GM19463 (cell line): ENCODE data around the gene ESPN.
"Not testable (repeated sequence)": the region's sequence is repeated elsewhere in the genome, so short reads cannot be mapped to it uniquely, and the experiment has no call there.

ENCODE experiments used
- ATAC-seq: cut with Tn5 transposase; IDR thresholded peaks from one replicate; pipeline ENCODE4 v1.9.1; 2021; ENCODE audit warnings: mild to moderate bottlenecking, moderate library complexity; ENCODE audit not compliant: unreplicated experiment

ESPN gene

DNA sequence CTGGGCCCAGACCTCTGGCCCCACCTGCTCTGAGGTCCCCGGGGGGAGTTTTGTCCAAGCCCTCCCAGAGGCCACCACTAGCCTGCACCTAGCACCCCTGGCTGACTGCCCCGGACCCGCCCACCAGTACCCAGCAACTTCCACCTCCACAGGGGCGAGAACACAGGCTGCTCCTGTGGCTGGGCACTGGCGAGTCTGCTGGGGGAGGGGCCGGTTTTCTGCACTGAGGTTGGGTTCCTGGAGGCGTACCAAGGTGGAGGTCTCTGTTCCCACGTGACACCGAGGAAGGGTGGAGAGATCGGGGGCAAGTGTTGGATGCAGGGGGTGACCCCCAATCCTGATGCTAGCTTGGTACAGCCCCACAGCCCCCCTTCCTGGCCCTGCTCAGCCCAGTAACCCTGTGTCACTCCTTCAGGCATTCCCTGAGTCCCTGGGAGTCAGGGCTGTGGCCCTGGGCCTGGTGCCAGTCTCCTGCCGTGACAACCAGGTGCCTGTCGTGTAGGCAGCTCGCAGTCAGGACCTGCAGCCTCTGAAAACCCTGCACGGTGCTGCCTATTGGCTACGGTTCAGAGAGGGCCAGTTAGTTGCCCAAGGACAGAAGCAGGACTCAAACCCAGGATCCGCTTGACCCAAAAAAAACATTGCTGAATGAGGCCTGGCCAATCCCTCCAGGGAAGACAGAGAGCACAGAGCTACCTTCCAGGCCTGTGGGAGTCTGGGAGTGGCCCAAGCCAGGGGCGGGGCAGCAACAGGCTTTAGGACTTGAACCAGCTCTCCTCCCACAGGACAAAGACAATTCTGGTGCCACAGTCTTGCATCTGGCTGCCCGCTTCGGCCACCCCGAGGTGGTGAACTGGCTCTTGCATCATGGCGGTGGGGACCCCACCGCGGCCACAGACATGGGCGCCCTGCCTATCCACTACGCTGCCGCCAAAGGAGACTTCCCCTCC, 3.1 kb downstream of the ESPN start:
- no peak for ATAC-seq

DNA sequence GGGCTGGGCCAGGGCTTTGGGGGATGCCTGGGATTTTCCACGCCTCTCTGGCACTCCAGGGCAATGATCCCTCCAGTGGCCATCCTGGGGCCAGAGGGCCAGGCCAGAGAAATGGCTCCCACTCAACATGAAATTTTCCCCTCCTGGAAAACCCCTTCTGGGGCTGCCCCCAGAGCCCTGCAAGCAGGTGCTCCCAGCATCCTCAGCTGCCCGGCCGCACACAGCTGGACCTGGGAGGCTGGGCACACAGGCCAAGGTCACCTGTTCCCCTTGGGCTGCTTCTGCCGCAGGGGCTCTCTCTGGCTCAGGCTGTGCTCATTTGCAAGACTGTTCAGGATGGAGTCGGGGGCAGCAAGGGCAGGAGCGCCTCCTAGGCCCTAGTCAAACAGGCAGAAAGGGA, 3.9 kb downstream of the ESPN start:
- not testable (repeated sequence) for ATAC-seq

DNA sequence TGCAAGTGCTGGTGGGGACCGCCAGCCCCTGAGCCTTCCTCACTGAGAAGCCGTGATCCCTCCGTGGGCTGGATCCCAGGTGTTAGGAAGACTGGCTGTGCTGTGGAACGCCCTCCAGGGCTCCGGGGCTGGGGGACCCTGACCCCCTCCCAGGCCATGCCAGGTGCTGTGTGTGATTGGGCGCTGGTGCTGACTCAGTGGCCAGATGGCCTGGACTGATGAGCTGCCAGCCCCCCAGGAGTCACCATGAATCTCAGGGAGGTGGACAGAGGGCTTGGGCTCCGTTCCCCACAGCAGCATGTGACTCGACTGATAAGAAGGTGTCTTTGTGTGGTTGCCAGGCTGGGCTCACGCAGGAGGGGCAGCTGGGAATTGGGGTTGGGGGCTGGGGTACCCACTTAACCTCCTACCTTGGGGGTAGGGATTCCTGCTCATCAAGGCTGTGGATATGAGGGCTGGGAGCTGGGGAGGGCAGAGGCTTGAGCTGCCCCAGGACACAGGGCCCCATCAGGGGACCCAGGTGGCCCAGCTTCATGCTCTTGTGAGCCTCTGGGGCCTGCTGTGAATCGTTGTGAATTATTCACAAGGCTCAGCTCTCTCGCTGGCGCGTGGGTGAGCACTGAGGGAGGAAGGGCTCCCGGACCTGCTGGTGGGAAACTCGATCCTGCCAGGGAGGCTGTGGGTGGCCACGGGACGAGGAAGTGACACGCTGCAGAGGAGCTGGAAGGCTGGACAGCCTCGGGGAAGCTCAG, 5.3 kb downstream of the ESPN start:
- not testable (repeated sequence) for ATAC-seq

DNA sequence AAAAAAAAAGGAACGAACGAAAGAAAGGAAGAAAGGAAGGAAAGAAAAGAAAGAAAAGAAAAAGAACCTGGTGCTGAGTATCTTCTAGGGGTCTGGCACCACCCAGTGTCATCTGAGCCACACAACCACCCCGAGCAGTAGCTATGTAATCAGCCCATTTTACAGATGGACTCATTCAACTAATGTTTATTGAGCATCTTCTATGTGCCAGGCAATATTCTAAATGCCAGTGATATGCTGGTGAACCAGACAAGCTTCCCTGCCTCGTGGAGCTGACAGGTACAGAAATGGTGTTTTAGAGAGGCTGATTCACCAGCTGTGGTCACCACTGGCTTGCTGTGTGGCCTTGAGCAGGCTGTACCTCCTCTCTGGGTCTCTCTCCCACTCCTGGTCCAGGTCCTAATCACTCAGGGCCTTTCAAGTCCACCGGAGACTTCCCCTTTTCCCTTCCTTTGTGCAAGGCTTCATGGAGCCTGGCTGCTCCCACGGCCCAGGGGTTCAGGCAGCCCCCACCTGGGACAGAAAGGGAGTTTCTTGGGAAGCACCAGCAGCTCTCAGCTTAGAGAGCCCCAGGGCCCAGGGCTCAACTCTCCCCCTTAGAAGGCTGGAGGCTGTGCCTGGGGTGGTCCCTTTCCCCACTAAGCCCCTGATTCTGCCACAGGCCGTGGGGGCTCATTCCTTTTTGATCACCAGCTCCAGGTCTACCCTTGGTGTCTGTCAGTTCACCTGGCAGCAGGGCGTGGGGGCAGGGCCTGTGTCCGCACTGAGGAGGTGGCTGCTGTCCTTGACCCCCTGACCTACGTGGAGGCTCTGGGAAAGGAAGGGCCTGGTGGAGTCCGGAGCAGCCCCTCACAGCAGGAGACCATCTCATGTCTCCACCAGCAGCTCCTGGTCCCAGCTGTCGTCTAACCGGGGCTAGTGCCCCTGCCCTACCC, 7.3 kb downstream of the ESPN start:
- ATAC-seq, result not testable (repeated sequence)

DNA sequence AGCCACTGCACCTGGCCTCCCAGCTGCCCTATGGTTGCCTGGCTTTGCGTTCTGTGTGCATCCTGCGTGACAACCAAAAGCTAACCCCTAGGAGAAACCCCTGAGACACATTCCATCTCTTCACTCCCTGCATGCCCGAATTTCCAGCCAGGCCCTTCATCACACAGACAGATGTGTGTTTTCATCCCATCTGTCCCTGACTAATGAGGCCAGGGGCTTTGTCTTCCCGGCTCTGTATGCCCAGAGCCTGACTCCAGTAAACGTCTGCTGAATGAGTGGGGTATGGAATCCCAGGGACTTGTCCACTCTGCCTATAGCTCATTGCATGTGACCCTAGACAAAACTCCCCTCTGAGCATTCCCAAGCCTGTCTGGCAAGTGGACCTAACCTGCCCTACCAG, 9.6 kb downstream of the ESPN start:
- no peak for ATAC-seq

DNA sequence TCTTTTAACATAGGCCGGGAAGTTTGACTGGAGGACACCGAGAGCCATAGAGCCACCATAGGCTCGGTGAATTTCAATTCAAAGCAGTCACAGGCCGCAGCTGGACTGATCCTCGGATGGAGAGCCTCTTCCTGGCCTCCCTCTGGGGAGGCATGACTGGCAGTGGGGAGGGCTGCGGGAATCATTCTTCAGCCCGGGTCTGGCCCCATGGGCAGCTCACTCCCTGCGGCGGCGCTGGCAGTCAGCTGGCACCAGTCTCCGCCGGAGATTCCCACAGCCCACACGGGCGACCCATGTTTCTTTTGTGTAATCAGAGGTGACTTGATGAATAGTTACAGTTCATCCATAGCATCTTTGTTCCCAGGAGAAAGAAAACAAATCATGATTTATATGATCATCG, 10.6 kb downstream of the ESPN start:
- no peak for ATAC-seq

DNA sequence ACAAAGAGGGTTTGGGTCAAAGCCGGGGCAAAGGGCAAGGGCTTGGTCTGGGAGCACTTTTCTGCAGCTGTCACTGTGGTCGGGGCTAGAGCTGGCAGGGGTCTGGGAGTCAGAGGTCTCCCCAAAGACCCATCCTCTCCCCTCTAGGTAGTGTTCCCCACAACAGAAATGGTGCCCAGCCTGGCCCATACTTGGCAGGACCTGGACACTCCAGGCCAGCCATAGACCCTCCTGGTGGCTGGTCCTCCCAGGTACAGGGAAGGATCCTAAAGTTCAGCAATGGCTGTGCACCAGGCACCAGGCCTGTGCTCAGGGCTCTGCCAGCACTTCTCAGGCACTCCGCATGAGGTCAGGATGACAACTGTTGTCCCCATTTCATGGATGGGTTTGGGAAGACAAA, 11.0 kb downstream of the ESPN start:
- no peak for ATAC-seq

DNA sequence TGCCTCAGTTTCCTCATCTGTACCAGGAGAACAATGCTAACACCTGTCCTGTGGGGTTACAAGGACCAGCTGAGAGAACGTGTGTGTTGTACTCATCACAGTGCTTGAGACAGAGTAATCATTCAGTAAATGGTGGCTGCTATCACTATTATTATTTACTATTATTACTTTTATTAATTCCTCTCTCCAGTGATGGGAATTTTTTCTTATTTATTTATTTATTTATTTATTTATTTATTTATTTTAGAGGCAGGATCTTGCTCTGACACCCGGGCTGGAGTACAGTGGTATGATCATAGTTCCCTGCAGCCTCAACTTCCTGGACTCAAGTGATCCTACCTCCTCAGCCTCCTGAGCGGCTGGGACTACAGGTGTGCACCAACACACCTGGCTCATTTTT, 11.7 kb downstream of the ESPN start:
- ATAC-seq, result not testable (repeated sequence)

DNA sequence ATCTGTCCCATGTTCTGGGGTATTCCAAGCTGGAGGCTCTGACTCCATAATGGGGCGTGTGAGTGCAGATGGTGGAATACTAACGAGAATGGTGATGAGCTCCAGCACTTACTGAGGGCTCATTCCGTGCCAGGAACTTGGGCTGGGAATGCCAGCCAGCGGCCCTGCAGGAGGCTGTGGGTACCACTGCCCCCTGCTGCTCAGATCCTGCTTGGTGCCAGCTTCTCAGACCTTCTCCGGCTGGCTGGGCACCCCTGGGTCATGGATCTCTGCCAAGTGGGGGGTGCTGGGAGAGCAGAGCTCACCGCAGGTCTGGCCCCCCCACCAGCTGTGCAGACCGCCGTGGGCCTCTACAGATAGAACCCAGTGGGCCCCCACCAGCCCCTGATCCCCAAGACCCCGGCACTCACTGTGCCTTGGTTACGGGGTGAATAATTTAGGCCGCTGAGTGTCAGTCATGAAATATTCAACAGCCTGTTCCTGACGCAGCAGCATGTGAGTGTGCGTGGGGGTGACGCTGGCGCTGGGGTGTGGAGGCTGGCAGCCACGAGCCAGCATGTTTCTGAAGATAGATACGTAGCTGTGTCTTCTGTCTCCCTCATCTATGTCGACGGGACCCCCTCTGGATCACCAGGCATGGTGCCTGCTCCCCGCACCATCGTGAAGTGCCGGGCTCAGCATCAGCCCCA, 12.6 kb downstream of the ESPN start:
- not testable (repeated sequence) for ATAC-seq

DNA sequence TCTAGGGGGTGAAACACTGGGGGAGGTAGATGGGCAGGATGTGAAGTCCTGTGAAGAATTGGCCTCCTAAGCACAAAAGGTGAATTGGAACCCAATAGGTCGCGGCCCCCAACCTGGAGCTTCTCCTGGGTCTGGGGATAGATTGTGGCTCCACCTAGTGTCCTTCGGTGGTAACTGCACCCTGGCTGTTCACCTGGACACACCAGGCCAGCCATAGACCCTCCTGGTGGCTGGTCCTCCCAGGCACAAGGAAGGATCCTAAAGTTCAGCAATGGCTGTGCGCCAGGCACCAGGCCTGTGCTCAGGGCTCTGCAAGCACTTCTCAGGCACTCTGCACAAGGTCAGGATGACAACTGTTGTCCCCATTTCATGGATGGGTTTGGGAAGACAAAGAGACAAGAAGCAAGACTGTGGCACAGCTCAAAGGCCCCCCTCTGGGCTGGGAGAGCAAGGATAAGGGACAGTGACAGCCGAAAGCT, 13.5 kb downstream of the ESPN start:
- no peak for ATAC-seq

DNA sequence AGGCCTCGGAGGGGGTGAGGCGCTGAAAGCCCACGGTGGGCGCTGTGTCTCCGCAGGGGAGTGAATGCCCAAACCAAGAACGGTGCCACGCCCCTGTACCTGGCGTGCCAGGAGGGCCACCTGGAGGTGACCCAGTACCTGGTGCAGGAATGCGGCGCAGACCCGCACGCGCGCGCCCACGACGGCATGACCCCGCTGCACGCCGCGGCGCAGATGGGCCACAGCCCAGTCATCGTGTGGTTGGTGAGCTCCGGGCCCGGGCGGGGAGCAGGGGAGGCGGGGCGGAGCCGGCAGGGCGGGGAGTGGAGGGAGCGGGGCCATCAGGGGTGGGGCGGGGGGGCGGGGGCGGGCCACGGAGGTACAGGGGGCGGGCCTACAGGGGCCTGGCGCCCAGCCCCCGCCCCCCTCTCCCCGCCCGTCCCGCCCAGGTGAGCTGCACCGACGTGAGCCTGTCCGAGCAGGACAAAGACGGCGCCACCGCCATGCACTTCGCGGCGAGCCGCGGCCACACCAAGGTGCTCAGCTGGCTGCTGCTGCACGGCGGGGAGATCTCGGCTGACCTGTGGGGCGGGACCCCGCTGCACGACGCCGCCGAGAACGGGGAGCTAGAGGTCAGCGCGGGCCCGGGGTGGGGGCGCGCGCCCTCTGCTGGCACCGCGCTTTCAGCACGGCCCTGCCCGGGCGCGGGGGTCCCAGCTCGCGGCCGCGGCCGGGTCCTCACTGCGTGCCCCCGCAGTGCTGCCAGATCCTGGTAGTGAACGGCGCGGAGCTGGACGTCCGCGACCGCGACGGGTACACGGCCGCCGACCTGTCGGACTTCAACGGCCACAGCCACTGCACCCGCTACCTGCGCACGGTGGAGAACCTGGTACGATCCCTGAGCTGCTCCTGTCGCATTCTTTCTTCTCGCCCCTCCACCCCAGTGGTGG, 15.9 kb downstream of the ESPN start:
- ATAC-seq, result peak; percentile 63

DNA sequence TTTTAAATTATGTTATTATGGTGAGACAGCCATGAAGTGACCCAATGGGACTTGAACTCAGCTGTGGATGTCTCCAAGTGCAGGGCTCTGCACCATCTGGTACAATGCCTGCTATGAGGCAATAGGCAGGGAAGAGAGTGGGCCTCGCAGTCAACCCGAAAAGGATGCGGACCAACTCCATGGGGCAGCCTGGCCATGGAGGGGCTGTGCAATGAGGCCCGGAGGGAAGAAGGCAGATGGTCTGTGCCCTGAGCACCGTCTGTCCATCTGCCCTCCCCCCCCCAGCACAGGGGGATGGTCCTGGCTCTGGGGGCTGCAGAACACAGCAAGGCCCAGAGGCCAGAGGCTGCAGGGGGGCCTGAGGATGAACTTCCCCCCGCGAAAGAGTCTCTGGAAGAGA, 17.0 kb downstream of the ESPN start:
- ATAC-seq, result no peak

DNA sequence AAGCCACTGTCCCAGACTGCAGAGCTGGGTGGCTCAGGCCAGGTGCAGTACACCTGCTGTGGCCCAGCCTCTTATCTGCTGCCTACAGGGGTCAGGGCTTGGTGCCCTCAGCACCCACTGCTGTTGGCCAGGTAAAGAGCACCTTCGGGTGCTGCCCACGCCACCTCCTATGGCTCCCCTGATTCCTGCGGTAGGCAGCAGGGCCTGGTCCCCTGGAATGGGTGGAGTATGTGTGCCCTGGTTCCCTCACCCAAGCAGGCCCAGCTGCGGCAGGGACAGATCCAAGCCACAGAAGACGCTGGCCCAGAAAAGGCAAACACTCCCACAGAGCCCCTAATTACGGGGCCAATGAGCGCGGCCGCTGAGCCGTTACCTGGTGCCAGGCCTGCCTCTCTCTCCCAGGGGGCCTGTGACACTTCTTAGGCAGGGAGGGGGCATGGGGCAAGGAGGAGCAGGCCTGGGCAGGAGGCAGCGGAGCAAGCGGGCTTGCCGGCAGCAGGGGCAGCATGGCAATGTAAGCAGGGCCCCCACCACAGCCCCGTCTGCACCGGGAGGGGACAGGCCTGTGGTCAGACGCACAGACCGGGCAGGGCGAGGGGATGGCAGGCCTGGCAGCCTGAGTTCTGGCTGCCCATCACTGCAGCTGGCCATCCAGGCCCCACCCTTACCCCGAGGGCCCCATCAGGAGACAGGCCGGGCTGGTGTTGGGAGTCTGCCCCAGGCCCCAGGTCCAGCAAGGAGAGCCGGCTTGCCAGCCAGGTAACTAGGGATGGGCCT, 19.0 kb downstream of the ESPN start:
- no peak for ATAC-seq

DNA sequence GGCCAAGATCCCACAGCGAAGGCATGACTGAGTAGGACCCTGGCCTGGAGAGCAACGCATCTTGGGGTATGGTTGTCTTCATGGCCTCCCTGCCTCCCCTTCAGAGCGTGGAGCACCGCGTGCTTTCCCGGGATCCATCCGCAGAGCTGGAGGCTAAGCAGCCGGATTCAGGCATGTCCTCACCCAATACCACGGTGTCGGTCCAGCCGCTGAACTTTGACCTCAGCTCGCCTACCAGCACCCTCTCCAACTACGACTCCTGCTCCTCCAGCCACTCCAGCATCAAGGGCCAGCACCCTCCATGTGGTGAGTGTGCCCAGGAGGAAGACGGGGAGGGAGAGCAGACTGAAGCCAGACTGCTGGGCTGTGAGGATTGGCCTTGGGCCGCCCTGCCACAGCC, 19.8 kb downstream of the ESPN start:
- no peak for ATAC-seq

DNA sequence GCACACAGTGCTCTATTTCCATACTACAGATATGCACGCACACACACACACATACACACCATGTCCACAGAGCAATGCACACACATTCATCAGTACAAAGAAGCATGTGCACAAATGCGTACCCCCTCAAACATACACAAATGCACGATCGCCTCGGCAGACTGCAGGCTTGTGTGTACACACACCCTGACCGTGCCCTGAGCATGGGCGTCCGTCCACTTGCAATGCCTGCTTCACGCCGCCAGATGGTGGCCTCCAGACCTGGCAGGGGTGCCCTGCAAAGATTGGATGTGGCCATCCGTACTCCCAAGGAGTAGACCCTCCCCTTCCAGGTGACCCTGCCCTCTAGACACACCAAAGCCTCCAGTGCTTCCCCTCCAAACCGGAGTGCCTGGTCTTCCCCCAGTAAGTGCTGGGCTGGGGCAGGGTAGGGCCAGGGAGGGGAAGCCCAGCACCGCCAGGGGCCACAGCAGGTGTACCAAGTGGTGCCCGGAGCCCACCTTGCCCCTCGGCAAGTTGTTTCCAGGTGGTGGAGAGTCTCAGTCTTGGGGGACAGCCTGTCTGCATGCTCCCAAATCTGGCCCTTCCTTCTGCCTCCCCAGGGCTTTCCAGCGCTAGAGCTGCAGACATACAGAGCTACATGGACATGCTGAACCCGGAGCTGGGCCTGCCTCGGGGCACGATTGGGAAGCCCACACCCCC, 20.6 kb downstream of the ESPN start:
- no peak for ATAC-seq

DNA sequence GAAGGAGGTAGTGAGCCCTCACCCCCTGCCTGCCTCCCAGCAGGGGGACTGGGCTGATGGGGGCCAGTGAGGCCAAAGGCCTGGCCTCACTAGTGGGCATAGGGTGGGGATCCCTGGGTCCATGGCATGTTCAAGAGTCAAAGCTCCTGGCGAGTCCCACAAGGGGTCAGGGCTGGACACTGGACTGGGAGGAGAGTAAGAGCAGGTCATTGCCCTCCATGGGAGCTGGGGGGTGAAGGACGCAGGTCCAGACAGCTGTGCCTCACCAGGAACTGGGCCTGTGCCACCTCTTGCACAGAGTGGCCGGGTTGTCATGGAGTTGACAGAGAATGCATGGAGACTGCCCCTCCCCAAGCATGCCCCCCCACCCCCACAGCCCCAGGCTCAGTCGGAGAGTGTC, 21.4 kb downstream of the ESPN start:
- ATAC-seq, result not testable (repeated sequence)

DNA sequence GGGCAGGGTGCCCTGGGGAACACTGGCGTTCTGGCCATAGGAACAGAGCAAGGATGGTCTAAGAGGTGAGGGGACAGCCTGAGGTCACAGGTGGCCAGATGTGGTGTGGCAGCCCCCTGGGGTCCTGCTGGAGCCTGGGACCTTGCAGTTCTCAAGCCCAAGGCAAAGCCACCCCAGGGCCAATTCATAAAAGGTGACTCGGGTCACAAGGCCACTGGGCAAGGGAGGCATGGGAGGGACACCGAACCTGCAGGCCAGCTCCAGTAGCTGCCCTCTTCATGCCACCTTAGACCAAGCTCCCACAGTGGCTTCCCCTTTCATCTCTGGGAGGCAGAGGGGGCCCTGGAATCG, 22.1 kb downstream of the ESPN start:
- ATAC-seq, result no peak
